ENCODE measurements around the gene SEPTIN12.

DNA sequence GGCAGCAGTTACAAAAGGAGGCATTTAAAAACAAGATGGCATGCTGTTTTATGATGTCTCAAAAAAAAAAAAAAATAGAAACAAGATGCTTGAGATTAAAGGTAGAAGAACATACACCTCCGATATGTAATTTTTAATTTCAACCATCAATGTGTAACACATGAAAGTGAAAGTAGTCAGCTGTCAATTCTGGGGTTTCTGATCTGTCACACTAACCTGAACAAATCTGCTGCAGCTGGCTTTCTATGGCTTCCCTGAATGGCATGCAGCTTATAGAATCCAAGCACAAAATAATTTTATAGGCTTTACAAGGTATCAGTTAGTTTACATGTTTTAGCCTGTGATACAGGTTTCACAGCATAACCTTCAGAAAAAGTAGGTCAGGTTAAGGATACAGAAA is 45.4 kb upstream of the SEPTIN12 start:
- TF ChIP-seq, protein P1, sequence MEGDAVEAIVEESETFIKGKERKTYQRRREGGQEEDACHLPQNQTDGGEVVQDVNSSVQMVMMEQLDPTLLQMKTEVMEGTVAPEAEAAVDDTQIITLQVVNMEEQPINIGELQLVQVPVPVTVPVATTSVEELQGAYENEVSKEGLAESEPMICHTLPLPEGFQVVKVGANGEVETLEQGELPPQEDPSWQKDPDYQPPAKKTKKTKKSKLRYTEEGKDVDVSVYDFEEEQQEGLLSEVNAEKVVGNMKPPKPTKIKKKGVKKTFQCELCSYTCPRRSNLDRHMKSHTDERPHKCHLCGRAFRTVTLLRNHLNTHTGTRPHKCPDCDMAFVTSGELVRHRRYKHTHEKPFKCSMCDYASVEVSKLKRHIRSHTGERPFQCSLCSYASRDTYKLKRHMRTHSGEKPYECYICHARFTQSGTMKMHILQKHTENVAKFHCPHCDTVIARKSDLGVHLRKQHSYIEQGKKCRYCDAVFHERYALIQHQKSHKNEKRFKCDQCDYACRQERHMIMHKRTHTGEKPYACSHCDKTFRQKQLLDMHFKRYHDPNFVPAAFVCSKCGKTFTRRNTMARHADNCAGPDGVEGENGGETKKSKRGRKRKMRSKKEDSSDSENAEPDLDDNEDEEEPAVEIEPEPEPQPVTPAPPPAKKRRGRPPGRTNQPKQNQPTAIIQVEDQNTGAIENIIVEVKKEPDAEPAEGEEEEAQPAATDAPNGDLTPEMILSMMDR (IDR thresholded peaks at IDR 0.05) = no peak
- no peak for TF ChIP-seq EZH2 (IDR thresholded peaks at IDR 0.05; ENCODE audit: borderline replicate concordance, insufficient read depth, low read depth, low read length, poor library complexity, severe bottlenecking)

All from B cell (primary cell).